ENCODE results near the gene YES1.
A peak's percentile ranks its signal among the peaks of the same experiment; 100 is the strongest.
"Not testable (repeated sequence)": the region's sequence is repeated elsewhere in the genome, so short reads cannot be mapped to it uniquely, and the experiment has no call there.

The YES1 gene

DNA sequence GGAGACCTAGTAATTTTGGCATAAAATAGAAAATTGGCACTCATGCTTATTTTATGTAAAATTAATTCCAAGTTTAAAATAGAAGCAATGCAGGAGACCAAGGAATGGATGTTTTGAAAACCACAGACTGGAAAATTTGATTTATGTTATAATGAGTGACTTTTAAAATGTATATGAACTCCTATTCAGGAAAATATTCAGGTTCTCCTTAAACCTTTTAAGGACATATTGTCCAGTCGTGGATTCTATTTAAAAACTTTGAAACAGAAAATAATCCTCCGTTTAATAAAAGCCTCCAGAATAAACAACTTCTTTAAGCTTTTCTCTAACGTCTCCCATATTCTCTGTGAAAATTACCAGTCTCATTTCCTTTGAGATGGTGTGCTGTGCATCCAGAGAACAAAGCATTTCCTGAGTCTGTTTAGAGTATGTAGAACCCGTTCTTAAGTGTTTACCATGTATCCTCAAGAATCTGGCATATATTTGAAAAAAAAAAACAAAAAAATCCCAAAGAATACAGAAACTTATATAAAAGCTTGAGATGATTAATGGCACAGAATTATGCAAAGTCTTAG, 8.6 kb upstream of the YES1 start:
- no peak for DNase-seq

DNA sequence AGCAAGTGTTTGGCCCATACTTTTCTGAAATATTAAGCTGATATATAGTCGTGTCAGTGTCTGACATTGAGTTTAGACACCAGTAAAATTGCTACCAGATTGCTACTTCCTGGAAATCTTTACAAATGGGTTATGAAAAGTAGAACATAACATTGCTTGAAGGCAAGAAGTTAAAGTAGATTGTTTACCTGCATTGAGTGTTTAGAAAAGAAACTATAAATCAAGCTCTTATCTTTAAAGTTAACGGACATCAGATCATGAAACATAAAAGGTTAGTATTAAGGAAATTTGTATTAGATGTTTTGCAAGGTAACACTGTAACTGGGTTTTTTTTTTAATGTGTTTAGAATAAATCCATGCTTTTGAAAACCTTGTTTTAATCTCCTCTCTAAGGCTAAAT, 4.8 kb upstream of the YES1 start:
- DNase-seq = no peak

- no peak for DNase-seq
Measured at GRCh38 chr18:816088-816653, 4.1 kb upstream of the YES1 start.

DNA sequence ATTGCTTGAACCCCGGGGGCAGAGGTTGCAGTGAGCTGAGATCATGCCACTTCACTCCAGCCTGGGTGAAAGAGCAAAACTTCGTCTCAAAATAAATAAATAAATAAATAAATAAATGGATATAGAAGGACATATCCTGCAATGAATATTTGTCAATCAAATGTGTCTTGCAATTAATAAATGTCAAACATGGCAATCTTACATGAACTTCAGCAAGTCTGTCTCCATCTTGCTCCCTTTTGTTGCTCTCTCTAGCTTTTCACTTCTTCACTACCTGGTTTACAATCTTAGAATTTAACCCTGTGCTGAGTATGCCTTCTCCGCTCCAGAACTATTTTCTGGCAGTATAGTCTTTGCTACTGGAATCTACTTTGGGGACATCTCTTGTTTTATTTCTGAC, 3.3 kb upstream of the YES1 start:
- no peak for DNase-seq

DNA sequence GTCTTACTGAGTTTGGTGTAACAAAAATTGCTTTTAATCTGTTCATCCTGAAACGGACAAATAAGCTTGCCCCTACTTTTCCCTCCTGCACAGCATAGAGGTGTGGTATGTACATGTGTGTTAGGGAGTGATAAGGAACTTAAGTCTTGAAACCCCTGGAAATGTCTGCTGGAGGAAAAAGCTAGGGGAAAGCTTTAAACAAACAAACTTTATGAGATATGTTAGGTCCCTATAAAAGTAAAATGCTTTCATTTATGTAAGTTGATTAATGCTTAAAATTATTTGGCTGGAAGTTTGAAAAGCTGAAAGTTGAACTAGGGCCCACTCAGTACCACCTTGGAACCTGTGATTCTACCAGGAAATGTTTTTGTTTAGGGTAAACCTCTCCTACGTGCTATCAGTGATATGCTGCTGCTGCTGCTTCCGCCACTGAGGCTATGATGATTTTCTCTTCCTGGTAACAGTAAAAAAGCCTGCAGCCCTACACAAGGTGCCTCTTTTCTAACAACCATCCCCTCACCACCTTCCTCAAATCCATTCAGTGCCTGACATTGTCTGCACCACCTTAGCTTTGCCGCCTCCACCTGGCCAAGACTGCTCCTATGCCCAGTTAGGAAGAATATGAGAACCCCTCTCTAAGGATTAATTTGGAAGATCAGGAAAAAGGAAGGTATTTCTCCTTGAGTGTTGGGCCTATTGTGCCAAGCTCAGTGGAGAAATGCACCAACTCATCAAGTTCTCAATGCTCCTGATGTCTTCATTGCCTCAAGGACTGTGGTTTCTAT, 2.5 kb upstream of the YES1 start:
- DNase-seq = no peak

- peak; percentile 82 for DNase-seq
Measured at GRCh38 chr18:813172-814071, 1.4 kb upstream of the YES1 start.

DNA sequence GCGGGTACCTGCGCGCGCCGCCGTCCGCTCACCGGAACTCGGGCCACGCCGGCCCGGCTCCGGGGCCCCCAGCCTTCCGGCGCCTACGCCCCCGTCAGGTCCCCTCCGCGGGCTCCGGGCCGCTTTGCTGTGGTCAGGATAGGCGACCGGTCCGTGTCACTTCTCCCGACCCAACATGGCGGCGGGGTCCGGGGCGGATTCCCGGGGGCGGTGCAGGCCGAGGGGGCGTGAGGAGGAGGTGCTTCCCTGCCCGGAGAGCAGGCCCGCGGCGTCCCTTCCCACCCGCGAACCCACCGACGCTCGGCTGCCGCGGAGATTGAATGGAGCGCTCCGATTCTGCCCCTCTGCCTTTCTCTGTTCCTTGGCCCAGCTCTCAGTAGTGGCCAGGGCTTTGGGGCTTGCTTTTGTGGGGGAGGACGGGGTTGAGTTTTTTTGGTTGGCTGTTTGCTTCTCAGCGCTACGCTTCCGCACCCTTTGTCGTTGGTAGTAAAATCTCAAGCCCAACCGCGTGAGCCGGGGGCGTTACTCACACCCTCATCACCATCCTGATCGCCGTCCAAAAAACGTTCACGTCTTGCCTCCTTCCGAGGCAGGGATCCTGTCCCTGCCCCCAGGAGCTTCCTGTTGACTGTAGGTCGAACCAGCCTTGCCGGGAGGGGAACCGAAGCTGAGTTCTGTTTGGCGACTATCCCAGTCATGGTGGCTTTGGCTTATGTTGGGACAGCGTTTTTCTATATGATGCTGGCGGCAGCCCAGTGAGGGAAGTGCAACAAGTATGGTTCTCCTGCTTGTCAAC, 532 bp upstream of the YES1 start:
- peak; percentile 92 for DNase-seq

DNA sequence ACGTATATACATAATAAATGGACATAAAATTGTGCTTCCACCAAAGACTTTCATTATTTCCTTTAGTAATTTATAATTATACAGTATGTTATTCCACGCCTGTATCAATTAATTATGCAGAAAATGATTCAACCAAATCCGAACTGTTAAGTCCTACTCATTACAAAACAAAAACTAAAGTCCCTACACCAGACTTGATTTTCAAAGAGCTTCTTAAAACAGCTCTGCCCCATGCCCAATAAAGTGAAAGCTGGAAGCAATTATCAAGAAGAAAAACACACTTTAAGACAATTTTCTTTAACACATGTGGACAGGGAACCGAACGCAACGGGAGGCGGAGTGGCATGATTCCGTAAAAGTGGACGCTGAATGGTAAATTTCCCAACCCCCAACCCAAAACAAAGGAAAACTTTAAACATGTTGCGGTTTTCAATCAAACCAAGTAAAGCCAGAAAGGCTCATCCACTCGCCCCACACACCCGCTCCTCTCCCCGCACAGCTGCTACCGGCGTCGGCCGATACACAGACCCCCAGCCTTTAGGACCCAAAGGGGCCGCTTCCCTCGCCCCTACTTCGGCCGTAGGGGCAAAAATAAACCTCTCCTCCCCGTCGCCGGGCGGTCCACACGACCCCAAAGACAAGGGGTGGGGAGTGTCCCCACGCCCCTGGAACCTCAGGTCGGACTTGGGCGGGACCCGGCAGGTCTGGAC, 705 bp downstream of the YES1 start:
- DNase-seq = peak; percentile 67

- DNase-seq = no peak
Measured at GRCh38 chr18:809985-810642, 1.9 kb downstream of the YES1 start.

GRCh38 chr18:809228-809627, 2.8 kb downstream of the YES1 start:
- not testable (repeated sequence) for DNase-seq

DNA sequence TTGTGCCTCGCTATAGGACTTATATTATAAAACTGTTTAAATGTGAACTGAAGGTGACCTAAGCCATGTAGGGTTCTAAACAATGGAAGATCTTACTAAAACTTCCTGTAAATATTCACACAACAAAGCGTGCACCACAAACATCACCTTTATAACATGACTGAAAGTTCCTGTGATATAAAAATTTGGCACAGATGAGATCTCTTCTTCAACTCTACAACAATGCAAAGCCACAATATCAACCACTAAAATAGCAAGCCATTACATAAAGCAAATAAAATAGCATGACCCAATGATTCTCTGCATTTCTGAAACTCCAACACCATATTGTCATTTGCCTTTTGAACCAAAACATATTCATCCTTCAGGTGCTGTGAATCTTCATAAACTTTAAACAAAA, 3.5 kb downstream of the YES1 start:
- DNase-seq = no peak

- no peak for DNase-seq
Measured at GRCh38 chr18:808086-808485, 4.0 kb downstream of the YES1 start.

GRCh38 chr18:805755-806110, 6.3 kb downstream of the YES1 start:
- DNase-seq = no peak

GRCh38 chr18:805008-805754, 6.9 kb downstream of the YES1 start:
- DNase-seq = no peak

DNA sequence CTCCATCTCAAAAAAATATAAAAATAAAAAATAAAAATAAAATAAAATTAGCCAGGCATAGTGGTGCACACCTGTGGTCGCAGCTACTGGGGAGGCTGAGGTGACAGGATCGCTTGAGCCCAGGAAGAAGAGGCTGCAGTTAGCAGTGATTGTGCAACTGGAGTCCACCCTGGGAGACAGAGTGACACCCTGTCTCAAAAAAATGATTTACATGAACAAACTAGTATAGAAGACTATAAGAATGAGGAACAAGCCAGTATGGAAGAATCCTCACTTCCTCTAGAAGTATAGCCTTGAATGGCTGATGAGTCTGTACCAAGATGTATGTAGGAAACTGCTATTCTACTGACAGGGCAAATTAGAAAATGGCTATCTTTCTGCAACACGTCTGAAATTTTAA, 10.9 kb downstream of the YES1 start:
- DNase-seq = no peak

GRCh38 chr18:799943-800342, 12.1 kb downstream of the YES1 start:
- no peak for DNase-seq

DNA sequence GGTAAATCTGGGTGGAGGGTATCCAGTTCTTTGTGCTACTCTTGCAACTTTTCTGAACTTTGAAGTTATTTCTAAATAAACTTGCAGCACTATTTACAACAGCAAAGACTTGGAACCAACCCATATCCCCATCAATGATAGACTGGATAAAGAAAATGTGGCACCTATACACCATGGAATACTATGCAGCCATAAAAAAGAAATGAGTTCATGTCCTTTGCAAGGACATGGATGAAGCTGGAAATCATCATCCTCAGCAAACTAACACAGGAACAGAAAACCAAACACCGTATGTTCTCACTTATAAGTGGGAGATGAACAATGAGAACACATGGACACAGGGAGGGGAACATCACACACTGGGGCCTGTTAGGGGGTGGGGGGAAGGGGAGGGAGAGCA, 16.7 kb downstream of the YES1 start:
- DNase-seq = not testable (repeated sequence)

- DNase-seq = no peak
Measured at GRCh38 chr18:789397-789796, 22.6 kb downstream of the YES1 start.

DNA sequence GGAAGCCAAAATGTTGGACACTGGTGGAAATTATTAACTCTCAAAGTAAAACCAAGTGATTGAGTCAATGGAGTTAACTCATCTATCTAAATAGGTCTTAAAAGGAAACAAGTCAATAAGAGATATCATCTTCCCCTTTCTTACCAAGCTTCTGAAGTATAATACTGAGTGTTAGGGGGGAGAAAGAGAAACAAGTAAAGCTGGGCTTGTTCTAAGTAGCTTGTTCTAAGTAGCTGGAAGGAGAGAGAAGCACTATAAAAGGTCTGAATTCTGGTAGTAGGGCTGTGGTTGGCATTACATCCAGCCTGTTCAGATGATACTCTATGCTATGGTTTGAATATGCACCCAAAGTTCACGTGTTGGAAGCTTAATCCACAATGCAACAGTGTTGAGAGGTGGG, 26.8 kb downstream of the YES1 start:
- DNase-seq = no peak

- DNase-seq = no peak
Measured at GRCh38 chr18:784470-785172, 27.4 kb downstream of the YES1 start.

All from activated effector memory CD4-positive, alpha-beta T cell treated with anti-CD3 and anti-CD28 coated beads, Interleukin-2, amount 50 U/mL, for 16 hours (primary cell).